Esophagus squamous epithelium (tissue), 4 donors: ENCODE measurements around the gene NEMP2.

Source experiments
- CTCF ChIP-seq, 6 experiments: fragments of 450-650 bp in 4 of 6; fragments of 200-600 bp in 2 of 6; sonication (generic) in 2 of 6; IDR thresholded peaks; one replicate each; pipeline ENCODE4 v1.5.1; 2016 to 2019; ENCODE audit warnings: antibody characterized with exemption in 6 of 6, mild to moderate bottlenecking in 4 of 6, moderate library complexity in 4 of 6
- POLR2A ChIP-seq, 4 donors: fragments of 450-650 bp; IDR thresholded peaks; one replicate each; pipeline ENCODE4 v1.6.1; 2017; ENCODE audit warnings: antibody characterized with exemption in 4 of 4, mild to moderate bottlenecking in 4 of 4, moderate library complexity in 3 of 4

DNA sequence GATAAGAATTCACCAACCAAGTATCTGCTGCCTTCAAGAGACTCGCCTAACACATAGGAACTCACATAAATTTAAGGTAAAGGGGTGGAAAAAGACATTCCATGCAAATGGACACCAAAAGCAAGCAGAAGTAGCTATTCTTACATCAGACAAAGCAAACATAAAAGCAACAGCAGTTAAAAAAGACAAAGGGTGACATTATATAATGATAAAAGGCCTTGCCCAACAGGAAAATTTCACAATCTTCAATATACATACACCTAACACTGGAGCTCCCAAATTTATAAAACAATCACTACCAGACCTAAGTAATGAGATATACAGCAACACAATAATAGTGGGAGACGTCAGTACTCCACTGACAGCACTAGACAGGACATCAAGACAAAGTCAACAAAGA is 41.4 kb downstream of the NEMP2 start:
- no peak for TF ChIP-seq POLR2A (IDR thresholded peaks at IDR 0.05)
- no peak for TF ChIP-seq CTCF (IDR thresholded peaks at IDR 0.05)
